Natural killer cell (primary cell): ENCODE results near the gene ZNF592. TPM values are rescaled to one million over a fixed set of nuclear protein-coding genes. Genes with fewer than 3 reads are reported as not detected.

ENCODE experiments used
- ATAC-seq, 3 donors: fragments of 150-1000 bp in 2 of 3; fragments of 200-7000 bp in 1 of 3; cut with Tn5 transposase; 1 replicate in 1 of 3; 2 replicates in 2 of 3; pipeline ENCODE4 v1.10.0; 2021; ENCODE audit warnings: mild to moderate bottlenecking in 2 of 3, moderate library complexity in 2 of 3
- DNase-seq, 2 donors: peaks; one replicate each; pipeline versions ENCODE4 v3.0.0 to v3.0.0-alpha.2; 2013 to 2021; ENCODE audit warnings: mixed read lengths in 1 of 2
- H3K27ac ChIP-seq: one replicate; pipeline ENCODE4 v1.5.1; 2013; ENCODE audit warnings: mild to moderate bottlenecking, low read length
- H3K27me3 ChIP-seq: one replicate; pipeline ENCODE4 v1.6.1; 2013; ENCODE audit warnings: low read length; ENCODE audit not compliant: control insufficient read depth, insufficient read depth
- H3K36me3 ChIP-seq: one replicate; pipeline ENCODE4 v1.6.1; 2013; ENCODE audit warnings: low read length; ENCODE audit not compliant: control insufficient read depth, insufficient read depth
- H3K4me1 ChIP-seq: one replicate; pipeline ENCODE4 v1.6.1; 2013; ENCODE audit warnings: low read length; ENCODE audit not compliant: control insufficient read depth, insufficient read depth
- H3K4me3 ChIP-seq: one replicate; pipeline ENCODE4 v1.5.1; 2013; ENCODE audit warnings: low read length
- H3K9me3 ChIP-seq: one replicate; pipeline ENCODE4 v1.6.1; 2013; ENCODE audit warnings: low read length; ENCODE audit not compliant: control insufficient read depth, insufficient read depth
- H3K27ac Mint-ChIP-seq, 2 donors: one replicate each; pipeline ENCODE4 v1.8.0; 2022; ENCODE audit warnings: mild to moderate bottlenecking in 2 of 2, mixed read lengths in 2 of 2, moderate library complexity in 1 of 2
- H3K27me3 Mint-ChIP-seq, 2 donors: one replicate each; pipeline ENCODE4 v1.8.0; 2022; ENCODE audit warnings: low read depth in 2 of 2, mixed read lengths in 2 of 2
- H3K36me3 Mint-ChIP-seq: one replicate; pipeline ENCODE4 v1.8.0; 2022; ENCODE audit warnings: mixed read lengths
- H3K4me1 Mint-ChIP-seq, 2 donors: one replicate each; pipeline ENCODE4 v1.8.0; 2022; ENCODE audit warnings: mixed read lengths in 2 of 2
- H3K4me3 Mint-ChIP-seq: one replicate; pipeline ENCODE4 v1.8.0; 2022; ENCODE audit warnings: mild to moderate bottlenecking, moderate library complexity, mixed read lengths
- H3K9me3 Mint-ChIP-seq, 2 donors: one replicate each; pipeline ENCODE4 v1.8.0; 2022; ENCODE audit warnings: mixed read lengths in 2 of 2
- WGBS: methylation state at CpG from one replicate; pipeline ENCODE4 v1.1.7; 2013; ENCODE audit warnings: missing lambda C conversion rate; ENCODE audit not compliant: insufficient coverage; 5-methylcytosine and 5-hydroxymethylcytosine counted together
- intact Hi-C: fragments of 100-400 bp; cut with micrococcal nuclease; formaldehyde crosslinking; loops from one replicate; pipeline ENCODE4 v1.14.2; 2022
- total RNA-seq, 4 donors: library from RNA; stranded (reverse); fragments of 120-200 nt in 1 of 4; gene quantifications; one replicate each; pipeline versions ENCODE4 v1.2.3 to v1.2.4, GENCODE V29; 2013 to 2022
- TF ChIP-seq, protein P1 (sequence below): fragments of 200-600 bp; IDR thresholded peaks from one replicate; pipeline ENCODE4 v1.8.0; 2022; ENCODE audit warnings: antibody characterized with exemption

ZNF592 gene
- total RNA-seq, 3 donors from 2014 or later (not counting 1 experiment from before 2014, with no cell fraction given) = 38.0 to 43.8 (median 39.1) TPM

DNA sequence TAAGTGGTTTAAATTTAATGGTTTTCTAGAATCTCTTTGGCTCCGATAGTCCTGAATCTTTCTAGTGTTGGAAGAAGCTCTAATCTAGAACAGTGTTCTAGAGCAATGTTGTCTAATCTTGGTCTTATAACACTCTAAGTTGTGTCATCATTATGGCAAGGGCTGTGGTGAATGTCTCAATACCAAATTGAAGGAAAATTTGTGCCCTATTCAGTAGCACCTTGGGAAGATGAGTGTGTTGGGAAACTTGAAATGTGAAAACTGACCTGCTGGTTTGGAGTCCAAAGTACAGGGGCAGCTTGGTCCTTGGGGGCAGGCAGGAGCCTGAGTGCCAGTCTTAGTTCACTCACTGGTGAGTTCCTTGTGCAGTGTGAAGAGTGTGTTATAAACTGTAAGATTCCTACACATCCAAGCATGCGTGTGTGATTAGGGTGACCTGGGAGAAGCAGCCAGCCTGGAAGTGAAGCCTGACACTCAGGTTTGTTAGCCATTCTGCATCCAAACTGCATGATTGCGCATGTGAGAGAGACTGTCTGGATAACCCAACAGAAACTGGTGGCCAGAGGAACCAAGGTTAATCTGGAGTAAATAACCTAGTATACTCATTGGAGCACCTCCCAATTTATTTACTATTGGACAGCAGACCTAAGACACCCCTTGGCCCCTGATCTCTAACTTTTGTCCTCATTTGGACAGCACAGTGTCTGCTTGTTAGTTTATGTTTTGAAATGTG lies 14.6 kb downstream of the ZNF592 start:
- WGBS = 98% methylated on average over 3 of the region's 3 CpGs
- Mint-ChIP-seq H3K4me3 (no peak overlapping the region), H3K9me3 (no peaks in the 10 kb centered on the region), H3K27ac (no peak overlapping the region), H3K36me3 (no peaks in the 10 kb centered on the region), H3K27me3 (no peaks in the 10 kb centered on the region), H3K4me1 (peaks cover 5 to 25% of the 10 kb centered on the region in 2 donors)
- H3K4me3 ChIP-seq = no peak overlapping the region
- H3K36me3 ChIP-seq = peaks cover 13% of the 10 kb centered on the region
- intact Hi-C loops = no loop called here
- H3K9me3 ChIP-seq = no peaks in the 10 kb centered on the region
- ATAC-seq = no peak
- TF ChIP-seq, protein P1, sequence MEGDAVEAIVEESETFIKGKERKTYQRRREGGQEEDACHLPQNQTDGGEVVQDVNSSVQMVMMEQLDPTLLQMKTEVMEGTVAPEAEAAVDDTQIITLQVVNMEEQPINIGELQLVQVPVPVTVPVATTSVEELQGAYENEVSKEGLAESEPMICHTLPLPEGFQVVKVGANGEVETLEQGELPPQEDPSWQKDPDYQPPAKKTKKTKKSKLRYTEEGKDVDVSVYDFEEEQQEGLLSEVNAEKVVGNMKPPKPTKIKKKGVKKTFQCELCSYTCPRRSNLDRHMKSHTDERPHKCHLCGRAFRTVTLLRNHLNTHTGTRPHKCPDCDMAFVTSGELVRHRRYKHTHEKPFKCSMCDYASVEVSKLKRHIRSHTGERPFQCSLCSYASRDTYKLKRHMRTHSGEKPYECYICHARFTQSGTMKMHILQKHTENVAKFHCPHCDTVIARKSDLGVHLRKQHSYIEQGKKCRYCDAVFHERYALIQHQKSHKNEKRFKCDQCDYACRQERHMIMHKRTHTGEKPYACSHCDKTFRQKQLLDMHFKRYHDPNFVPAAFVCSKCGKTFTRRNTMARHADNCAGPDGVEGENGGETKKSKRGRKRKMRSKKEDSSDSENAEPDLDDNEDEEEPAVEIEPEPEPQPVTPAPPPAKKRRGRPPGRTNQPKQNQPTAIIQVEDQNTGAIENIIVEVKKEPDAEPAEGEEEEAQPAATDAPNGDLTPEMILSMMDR = no peak
- H3K27ac ChIP-seq = no peak overlapping the region
- no peaks in the 10 kb centered on the region for H3K27me3 ChIP-seq
- peaks cover 23% of the 10 kb centered on the region for H3K4me1 ChIP-seq
- DNase-seq = no peak

DNA sequence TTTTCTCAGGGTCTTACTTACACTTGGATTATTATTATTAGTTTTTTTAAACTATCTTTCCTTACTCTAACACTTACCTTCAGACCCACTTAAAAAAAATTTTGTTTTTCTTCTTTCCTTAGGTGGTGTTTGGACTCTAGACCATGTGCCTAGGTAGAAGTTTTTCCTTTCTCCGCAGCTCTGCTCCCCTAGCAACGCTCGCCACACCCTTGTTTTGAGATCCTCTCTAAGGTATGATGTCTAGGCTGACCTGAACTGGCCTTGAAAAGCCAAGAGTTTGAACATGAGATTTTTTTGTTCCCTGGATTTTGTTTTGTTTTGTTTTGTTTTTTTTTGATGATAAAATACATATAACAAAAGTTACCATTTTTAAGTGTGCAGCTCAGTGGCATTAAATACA lies 16.2 kb downstream of the ZNF592 start:
- H3K36me3 ChIP-seq = peaks cover 23% of the 10 kb centered on the region

DNA sequence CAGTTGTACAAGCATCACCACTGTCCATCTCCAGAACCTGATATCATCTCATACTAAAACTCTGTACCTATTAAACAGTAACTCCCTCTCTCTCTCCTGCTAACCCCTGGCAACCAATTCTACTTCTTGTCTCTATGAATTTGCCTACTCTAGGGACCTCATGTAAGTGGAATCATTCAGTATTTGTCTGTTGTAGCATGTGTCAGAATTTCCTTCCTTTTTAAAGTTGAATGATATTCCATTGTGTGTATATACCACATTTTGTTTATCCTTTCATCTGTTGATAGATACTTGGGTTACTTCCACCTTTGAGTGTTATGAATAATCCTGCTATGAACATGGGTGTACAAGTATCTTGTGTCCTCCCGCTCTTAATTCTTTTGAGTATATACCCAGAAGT lies 16.6 kb downstream of the ZNF592 start:
- Histone ChIP-seq H3K9me3 (no peaks in the 10 kb centered on the region), H3K4me1 (peaks cover 16% of the 10 kb centered on the region), H3K27ac (no peak overlapping the region), H3K27me3 (no peaks in the 10 kb centered on the region), H3K36me3 (peaks cover 25% of the 10 kb centered on the region), H3K4me3 (no peak overlapping the region)
- no peaks in the 10 kb centered on the region for H3K36me3 Mint-ChIP-seq
- intact Hi-C loops = no loop called here
- H3K27me3 Mint-ChIP-seq = no peaks in the 10 kb centered on the region
- H3K4me1 Mint-ChIP-seq = peaks cover 16 to 37% of the 10 kb centered on the region in 2 donors
- no peak for ATAC-seq
- H3K4me3 Mint-ChIP-seq = no peak overlapping the region
- TF ChIP-seq, protein P1 = no peak
- no peaks in the 10 kb centered on the region for H3K9me3 Mint-ChIP-seq
- DNase-seq = no peak
- H3K27ac Mint-ChIP-seq = no peak overlapping the region
- 88% methylated on average over 1 of the region's 1 CpG for WGBS

More for the DNA sequence above, 16.2 kb downstream of the ZNF592 start:
- Histone ChIP-seq H3K27me3 (no peaks in the 10 kb centered on the region), H3K27ac (no peak overlapping the region), H3K4me1 (peaks cover 18% of the 10 kb centered on the region), H3K9me3 (no peaks in the 10 kb centered on the region), H3K4me3 (no peak overlapping the region)
- H3K4me1 Mint-ChIP-seq = peaks cover 12 to 33% of the 10 kb centered on the region in 2 donors
- no peak overlapping the region for H3K4me3 Mint-ChIP-seq
- 94% methylated on average over 3 of the region's 3 CpGs for WGBS
- ATAC-seq (no peak), DNase-seq (no peak)
- TF ChIP-seq, protein P1 = no peak
- intact Hi-C loops = no loop called here
- H3K9me3 Mint-ChIP-seq = no peaks in the 10 kb centered on the region
- H3K27me3 Mint-ChIP-seq = no peaks in the 10 kb centered on the region
- no peak overlapping the region for H3K27ac Mint-ChIP-seq
- no peaks in the 10 kb centered on the region for H3K36me3 Mint-ChIP-seq

DNA sequence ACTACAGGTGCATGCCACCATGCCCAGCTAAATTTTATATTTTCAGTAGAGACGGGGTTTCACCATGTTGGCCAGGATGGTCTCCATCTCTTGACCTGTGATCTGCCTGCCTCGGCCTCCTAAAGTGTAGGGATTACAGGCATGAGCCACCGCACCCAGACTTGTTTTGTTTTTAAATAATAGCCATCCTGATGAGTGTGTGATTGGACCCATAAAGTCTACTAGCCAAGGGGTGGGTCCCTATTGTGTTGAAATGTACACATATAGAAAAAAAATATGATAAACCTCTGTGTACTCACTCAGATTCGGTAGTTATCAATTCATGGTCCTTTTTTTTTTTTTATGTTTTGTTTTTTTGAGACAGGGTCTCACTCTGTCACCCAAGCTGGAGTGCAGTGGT lies 17.3 kb downstream of the ZNF592 start:
- Histone ChIP-seq H3K4me1 (peaks cover 14% of the 10 kb centered on the region), H3K27me3 (no peaks in the 10 kb centered on the region), H3K4me3 (no peak overlapping the region), H3K9me3 (no peaks in the 10 kb centered on the region), H3K27ac (no peak overlapping the region), H3K36me3 (peaks cover 25% of the 10 kb centered on the region)
- Mint-ChIP-seq H3K9me3 (no peaks in the 10 kb centered on the region), H3K4me1 (peaks cover 23 to 44% of the 10 kb centered on the region in 2 donors), H3K27ac (peak overlapping the region in 1 of 2 donors; percentile 13), H3K36me3 (no peaks in the 10 kb centered on the region), H3K27me3 (no peaks in the 10 kb centered on the region), H3K4me3 (no peak overlapping the region)
- TF ChIP-seq, protein P1 = no peak
- ATAC-seq (no peak), DNase-seq (no peak)
- WGBS = 99% methylated on average over 4 of the region's 4 CpGs
- intact Hi-C loops = no loop called here
